PC-3 (cell line): ENCODE data around the gene YJEFN3.

ENCODE experiments used
- CTCF ChIP-seq: fragments of 300-600 bp; sonication (generic); conservative IDR thresholded peaks from 2 replicates; pipeline ENCODE4 v1.5.1; 2017; ENCODE audit warnings: antibody characterized with exemption, low read depth, mild to moderate bottlenecking, low read length
- EZH2 ChIP-seq: fragments of 300-600 bp; sonication (generic); IDR thresholded peaks from one replicate; pipeline ENCODE4 v1.6.1; 2017; ENCODE audit warnings: antibody characterized with exemption, mild to moderate bottlenecking, low read length; ENCODE audit not compliant: unreplicated experiment
- EZH2phosphoT487 ChIP-seq: fragments of 300-600 bp; sonication (generic); IDR thresholded peaks from 2 replicates; pipeline ENCODE4 v1.6.1; 2018; ENCODE audit warnings: mild to moderate bottlenecking, antibody characterized with exemption, low read length, borderline replicate concordance

- TF ChIP-seq CTCF (no peak), EZH2 (no peak), EZH2phosphoT487 (no peak)
Measured at GRCh38 chr19:19491321-19492025, 37.2 kb upstream of the YJEFN3 start.
